SW 1271 (cell line): Measurements from ENCODE around the gene ENTPD2.

Source experiments
- DNase-seq, 2 experiments: peaks; one replicate each; lab custom pipeline; 2025; lab: John Stamatoyannopoulos, UW

The ENTPD2 gene

DNA sequence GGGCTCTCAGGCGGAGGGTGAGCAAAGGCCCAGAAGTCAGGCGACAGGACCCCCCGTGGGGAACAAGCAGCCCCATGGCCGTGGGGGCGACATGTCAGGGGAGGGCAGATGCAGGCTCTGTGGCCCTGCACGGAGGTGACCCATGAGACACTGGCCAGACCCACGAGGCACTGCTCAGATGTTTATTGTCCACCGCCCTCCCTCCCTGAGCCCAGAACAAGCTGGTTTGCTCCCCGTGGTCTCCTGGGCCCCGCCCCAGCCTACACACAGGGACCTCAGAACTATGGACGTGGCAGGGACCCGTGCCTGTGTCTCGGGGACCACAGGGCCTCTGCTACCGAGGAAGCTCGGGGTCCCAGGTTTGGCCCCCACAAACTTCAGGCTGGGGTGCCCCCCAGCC, 23.9 kb downstream of the ENTPD2 start:
- no peak for DNase-seq

- DNase-seq, result peak; percentile 23 to 65
These were observed 24.6 kb downstream of the ENTPD2 start for GRCh38 chr9:137029058-137029936.

DNA sequence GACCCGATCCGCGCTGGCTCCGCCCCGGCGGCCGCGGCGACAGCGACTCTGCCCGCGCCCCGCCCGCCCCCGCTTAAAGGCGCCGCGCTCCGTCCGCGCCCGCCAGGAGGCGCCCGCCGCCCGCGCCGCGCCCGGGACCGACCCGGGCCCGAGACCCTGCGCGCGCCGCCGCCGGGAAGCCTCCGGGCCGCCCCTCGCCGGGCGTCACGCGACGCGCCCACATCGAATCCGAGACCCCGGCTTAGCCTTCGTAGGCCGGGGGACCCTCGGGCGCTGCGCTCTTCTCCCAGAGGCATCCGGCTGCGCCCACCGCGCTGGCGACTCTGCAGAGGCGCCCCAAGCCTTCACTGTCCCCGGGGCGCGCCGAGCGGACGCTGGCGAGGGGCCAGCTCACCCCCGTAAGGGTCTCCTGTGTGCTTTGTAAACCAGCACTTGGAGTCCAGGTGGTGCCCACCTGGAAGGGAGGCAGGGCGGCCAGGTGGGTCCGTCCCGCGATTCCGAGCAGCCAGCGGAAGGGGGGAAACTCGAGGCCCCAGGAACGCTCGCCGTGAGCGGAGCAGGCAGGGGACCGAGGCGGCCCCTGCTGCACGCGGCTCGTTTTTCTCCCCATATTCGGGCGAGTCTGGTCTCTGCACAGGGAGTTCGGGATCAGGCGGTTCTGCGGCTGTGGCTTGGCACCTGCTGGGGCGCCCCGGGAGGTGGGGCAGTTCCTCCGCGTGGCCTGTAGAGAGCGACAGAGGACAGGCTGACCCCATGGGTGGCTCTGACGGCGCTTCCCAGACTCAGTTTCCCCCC, 25.4 kb downstream of the ENTPD2 start:
- peak in 1 of 2 experiments; percentile 44 for DNase-seq

- DNase-seq, result peak in 1 of 2 experiments; percentile 39
These were observed 26.2 kb downstream of the ENTPD2 start, which contains the start of gene ABCA2 for GRCh38 chr9:137027369-137028262. Gene ABCA2, minus strand, starts transcription at chr9:137028237. Its CDS starts 97 bp downstream, at chr9:137028140.

DNA sequence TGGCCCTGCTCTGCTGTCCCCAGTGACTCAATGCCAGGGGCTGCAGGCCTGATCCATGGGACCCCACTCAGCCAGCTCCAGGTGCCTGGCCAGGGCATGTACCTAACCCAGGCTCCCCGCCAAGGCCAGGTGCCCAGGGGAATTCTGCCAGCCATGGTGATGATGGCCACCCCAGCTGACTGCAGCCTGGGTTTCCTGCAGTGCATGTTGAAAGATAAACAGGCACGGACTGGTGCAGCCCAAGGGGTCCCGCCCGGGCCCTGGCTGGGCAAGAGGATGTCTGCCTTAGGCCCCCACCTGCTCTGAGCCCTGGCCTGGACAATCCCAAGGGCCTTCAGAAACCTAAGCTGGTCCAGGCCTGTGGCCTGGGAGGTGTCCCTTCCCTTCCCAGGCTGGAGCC, 27.0 kb downstream of the ENTPD2 start:
- DNase-seq, result no peak

DNA sequence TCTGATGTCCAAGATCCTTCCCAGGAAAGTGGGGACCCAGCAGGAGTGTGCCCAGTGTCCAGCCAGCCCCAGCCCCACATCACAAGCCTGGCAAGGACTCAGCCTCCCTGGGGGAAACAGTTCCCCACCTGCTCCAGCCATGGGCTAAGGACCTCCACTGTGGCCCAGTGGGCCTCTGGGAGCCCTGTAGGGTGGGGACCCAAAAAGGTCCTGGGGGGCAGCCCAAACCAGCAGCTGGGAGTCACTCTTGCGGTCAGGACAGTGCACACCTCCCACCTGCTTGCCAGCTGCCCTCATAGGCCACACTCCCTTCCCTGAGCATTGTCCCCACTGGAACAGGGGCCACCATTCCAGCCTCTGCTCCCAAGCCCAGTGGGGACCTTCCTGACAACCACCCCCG, 27.5 kb downstream of the ENTPD2 start:
- no peak for DNase-seq

- no peak for DNase-seq
These were observed 28.3 kb downstream of the ENTPD2 start for GRCh38 chr9:137025517-137025966.

DNA sequence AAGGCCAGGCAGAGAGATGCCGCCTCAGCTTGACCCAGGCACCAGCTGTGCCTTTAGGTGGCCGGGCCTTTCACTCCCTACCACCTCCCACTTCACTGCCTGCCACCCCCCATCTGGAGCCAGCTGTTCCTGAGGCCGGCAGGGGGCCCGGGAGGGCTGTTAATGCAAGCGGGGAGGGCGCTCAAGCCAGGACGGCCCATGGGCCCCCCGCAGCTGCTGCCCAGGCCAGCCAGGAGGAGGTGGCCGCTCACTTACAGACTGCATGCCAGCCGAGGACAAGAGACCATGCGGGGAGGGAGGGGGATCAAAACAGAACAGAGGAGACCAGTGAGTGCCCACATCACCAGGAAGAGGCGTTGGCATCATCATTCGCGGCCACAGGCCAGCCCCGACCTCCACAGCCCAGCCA, 30.3 kb downstream of the ENTPD2 start:
- no peak for DNase-seq

DNA sequence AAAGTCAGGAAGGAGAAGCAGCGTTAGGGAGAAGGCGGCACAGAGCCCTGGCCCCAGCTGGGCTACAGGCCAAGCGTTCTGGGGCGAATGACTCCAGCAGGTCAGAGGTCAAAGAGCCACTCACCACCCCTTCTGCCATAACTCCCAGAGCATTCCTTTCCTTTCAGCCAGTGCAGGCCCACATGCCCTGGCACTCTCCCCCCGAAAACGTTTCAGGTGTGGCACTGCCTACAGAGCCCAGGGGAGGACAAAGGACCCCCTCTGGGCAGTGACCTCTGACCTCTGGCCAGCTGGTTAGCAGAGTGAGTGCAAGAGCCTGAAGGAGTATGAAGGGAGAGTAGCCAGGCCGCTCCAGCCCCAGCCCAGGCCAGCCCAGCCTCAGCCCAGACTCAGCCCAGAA, 30.7 kb downstream of the ENTPD2 start:
- DNase-seq, result no peak

GRCh38 chr9:137022662-137023008, 31.2 kb downstream of the ENTPD2 start:
- no peak for DNase-seq

DNA sequence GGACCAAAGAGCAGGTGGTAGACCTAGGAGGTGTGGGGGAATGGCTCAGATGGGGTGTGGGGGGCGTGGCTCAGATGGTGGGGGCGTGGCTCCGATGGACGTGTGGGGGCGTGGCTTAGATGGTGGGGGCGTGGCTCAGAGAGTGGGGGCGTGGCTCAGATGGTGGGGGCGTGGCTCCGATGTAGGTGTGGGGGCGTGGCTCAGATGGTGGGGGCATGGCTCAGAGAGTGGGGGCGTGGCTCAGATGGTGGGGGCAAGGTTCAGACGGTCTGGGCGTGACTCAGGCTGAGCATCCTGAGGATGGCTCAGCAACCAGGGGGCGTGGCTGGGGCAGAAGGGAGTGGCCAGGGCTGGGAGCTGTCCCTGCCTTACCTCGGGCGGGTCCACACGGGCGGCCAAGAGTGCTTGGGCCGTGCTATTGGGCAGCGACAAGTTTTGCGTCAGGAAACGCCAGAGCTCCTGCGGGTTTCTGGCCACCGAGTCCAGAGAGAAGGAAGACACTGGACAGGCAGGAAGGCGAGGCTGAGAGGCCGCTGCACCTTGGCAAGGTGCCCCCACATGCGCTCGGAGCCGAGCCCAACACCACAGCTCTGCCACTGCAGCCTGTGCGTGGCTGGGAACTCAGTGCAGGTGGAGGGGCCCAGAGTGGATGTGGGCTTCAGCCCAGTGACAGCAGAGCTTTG, 31.7 kb downstream of the ENTPD2 start:
- DNase-seq, result peak; percentile 74 to 77

DNA sequence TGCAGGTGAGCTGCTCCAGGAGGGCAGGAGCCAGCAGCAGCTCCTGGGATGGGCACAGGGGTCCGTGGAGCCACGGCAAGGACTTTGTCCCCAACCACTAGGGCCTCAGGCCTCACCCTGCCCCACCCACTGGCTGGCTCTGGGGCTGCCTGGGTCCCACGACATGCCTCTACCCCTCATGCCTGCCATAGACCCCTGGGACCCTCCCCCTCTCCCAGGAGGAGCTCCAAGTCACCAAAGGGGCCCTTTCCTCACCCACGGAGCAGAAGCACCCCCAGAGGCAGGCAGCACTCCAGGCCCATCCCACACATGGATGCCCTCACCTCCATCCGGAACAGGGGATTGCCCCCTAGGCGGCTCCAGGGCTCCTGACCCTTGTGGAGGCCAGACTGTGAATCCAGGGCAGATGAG, 32.3 kb downstream of the ENTPD2 start:
- DNase-seq, result no peak

- DNase-seq, result no peak
These were observed 32.9 kb downstream of the ENTPD2 start for GRCh38 chr9:137020771-137021567.

- no peak for DNase-seq
These were observed 33.8 kb downstream of the ENTPD2 start for GRCh38 chr9:137019891-137020683.

DNA sequence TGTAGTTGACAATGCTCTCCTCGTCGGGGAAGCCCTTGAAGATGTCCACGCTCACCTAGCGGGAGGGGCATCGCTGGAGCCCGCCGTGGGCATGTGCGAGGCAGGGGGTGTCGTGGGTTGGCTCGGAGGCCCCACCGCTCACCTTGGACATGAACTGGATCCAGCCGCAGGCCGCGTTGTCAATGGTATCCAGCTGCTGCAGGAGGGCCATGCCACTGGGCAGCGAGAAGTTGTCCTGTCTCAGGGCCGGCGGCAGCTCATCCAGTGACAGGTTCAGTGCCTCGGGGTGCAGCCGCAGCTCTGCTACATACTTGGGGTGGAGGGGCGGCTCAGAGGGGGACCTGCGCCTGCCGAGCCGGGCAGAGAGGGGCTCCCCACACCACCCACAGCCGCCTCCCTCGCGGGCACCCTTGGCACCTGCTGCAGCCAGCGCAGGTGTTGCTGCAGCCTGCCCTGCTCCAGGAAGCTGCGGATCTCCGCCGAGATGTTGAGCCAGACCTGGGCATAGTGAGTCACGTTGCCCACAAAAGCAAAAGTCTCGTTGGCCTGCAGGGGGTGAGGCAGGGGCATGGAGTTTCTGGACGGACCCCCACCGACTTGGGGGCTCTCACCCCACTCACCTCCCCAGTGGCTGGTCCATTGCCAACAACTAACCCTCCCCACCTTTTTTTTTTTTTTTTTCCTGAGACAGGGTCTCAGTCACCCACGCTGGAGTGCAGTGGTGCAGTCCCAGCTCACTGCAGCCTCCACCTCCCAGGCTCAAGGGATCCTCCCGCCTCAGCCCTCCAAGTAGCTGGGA, 34.9 kb downstream of the ENTPD2 start:
- no peak for DNase-seq

- DNase-seq, result no peak
These were observed 35.9 kb downstream of the ENTPD2 start for GRCh38 chr9:137017791-137018497.

- no peak for DNase-seq
These were observed 36.8 kb downstream of the ENTPD2 start for GRCh38 chr9:137017071-137017470.

DNA sequence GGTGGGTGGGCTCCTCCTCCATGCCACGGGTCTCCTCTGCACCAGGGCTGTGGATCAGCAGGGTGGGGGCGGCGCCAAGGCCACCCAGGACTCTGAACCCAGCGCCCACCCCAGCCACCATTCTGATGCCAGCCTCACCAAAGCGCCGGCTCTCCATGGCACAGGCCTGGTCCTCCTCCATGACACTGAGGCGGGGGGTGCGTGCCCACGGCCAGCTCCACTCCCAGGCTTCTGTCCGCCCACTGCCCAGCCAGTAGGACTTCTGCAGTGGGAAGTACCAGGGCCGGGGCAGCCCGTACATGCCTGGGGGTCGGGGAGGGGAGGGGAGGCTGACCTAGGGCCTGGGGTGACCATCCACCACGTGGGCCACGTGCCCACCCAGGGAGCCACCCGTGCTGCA, 37.4 kb downstream of the ENTPD2 start:
- no peak for DNase-seq
